ENCODE data around the gene WWC1.
"Not testable (repeated sequence)": the region's sequence is repeated elsewhere in the genome, so short reads cannot be mapped to it uniquely, and the experiment has no call there.

The WWC1 gene

GRCh38 chr5:168286863-168287262, 4.6 kb upstream of the WWC1 start:
- DNase-seq, result not testable (repeated sequence)

- DNase-seq, result no peak
Observed at GRCh38 chr5:168287362-168287761, 4.1 kb upstream of the WWC1 start.

GRCh38 chr5:168288349-168289245, 2.8 kb upstream of the WWC1 start:
- DNase-seq, result peak; percentile 97

GRCh38 chr5:168290902-168291341, 523 bp upstream of the WWC1 start:
- DNase-seq, result no peak

- peak; percentile 69 for DNase-seq
Observed at GRCh38 chr5:168291964-168292785, 730 bp downstream of the WWC1 start.

- DNase-seq, result peak; percentile 65
Observed at GRCh38 chr5:168292786-168293696, 1.6 kb downstream of the WWC1 start.

- peak; percentile 93 for DNase-seq
Observed at GRCh38 chr5:168295574-168296201, 4.2 kb downstream of the WWC1 start.

- DNase-seq, result peak; percentile 50
Observed at GRCh38 chr5:168296682-168297081, 5.2 kb downstream of the WWC1 start.

GRCh38 chr5:168298949-168299348, 7.5 kb downstream of the WWC1 start:
- no peak for DNase-seq

GRCh38 chr5:168299372-168299771, 7.9 kb downstream of the WWC1 start:
- no peak for DNase-seq

- no peak for DNase-seq
Observed at GRCh38 chr5:168300326-168301182, 9.1 kb downstream of the WWC1 start.

- no peak for DNase-seq
Observed at GRCh38 chr5:168301593-168302390, 10.3 kb downstream of the WWC1 start.

- DNase-seq, result no peak
Observed at GRCh38 chr5:168302785-168303184, 11.3 kb downstream of the WWC1 start.

- DNase-seq, result no peak
Observed at GRCh38 chr5:168303393-168304025, 12.1 kb downstream of the WWC1 start.

GRCh38 chr5:168304349-168304748, 12.9 kb downstream of the WWC1 start:
- DNase-seq, result no peak

GRCh38 chr5:168305281-168305680, 13.8 kb downstream of the WWC1 start:
- no peak for DNase-seq

GRCh38 chr5:168307022-168307421, 15.6 kb downstream of the WWC1 start:
- no peak for DNase-seq

- DNase-seq, result no peak
Observed at GRCh38 chr5:168307925-168308584, 16.6 kb downstream of the WWC1 start.

GRCh38 chr5:168308976-168309598, 17.6 kb downstream of the WWC1 start:
- no peak for DNase-seq
